Body of pancreas (tissue), 4 donors: Measurements from ENCODE around the gene ABCC3.

Source experiments
- POLR2A ChIP-seq, 3 donors: fragments of 450-650 bp; IDR thresholded peaks; one replicate each; pipeline ENCODE4 v1.6.1; 2016; ENCODE audit warnings: antibody characterized with exemption in 3 of 3, mild to moderate bottlenecking in 2 of 3
- TF ChIP-seq, protein P1 (sequence below), 7 experiments: fragments of 450-650 bp in 4 of 7; fragments of 200-600 bp in 3 of 7; sonication (generic) in 3 of 7; IDR thresholded peaks; one replicate each; pipeline ENCODE4 v1.5.1; 2016 to 2019; ENCODE audit warnings: antibody characterized with exemption in 7 of 7

DNA sequence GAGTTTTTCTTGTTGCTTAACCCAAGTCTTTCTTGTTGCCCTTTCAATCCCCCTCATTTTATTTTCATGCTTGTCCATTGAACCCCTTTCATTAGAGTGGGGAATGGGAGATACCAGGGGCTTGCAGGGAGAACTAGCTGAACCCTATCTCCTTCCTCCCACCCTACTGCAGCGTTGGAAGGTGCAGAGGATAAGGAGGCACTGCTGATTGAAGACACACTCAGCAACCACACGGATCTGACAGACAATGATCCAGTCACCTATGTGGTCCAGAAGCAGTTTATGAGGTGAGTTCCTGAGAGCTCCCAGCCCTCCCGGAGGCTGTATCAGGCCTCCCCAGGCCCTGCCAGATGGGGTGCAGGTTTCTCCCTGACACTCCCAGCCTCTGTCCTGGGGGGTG lies 40.5 kb downstream of the ABCC3 start:
- TF ChIP-seq, protein P1, sequence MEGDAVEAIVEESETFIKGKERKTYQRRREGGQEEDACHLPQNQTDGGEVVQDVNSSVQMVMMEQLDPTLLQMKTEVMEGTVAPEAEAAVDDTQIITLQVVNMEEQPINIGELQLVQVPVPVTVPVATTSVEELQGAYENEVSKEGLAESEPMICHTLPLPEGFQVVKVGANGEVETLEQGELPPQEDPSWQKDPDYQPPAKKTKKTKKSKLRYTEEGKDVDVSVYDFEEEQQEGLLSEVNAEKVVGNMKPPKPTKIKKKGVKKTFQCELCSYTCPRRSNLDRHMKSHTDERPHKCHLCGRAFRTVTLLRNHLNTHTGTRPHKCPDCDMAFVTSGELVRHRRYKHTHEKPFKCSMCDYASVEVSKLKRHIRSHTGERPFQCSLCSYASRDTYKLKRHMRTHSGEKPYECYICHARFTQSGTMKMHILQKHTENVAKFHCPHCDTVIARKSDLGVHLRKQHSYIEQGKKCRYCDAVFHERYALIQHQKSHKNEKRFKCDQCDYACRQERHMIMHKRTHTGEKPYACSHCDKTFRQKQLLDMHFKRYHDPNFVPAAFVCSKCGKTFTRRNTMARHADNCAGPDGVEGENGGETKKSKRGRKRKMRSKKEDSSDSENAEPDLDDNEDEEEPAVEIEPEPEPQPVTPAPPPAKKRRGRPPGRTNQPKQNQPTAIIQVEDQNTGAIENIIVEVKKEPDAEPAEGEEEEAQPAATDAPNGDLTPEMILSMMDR (IDR thresholded peaks at IDR 0.05), result no peak
- TF ChIP-seq POLR2A (IDR thresholded peaks at IDR 0.05), result no peak
